HCT116 (cell line): ENCODE results near the gene MCEE. TPM values are rescaled to one million over a fixed set of nuclear protein-coding genes. Genes with fewer than 3 reads are reported as not detected.

Source experiments
- ATAC-seq: fragments of 200-7000 bp; cut with Tn5 transposase; 2 replicates; pipeline ENCODE4 v1.9.1; 2020; ENCODE audit warnings: mild to moderate bottlenecking, moderate library complexity
- BruUV-seq: library from RNA; stranded (reverse); fragments of 400-500 nt; replicated peaks from 2 replicates; lab custom pipeline; 2021; lab: Mats Ljungman, UMichigan
- CTCF ChIA-PET: fragments of 300-600 bp; sonication (Branson Sonifier 250); formaldehyde crosslinking; loops from one replicate; lab custom pipeline; 2021; ENCODE audit warnings: antibody characterized with exemption; lab: Charles Lee
- POLR2A ChIA-PET: fragments of 300-600, 350-600 bp; sonication (Branson Sonifier 250); formaldehyde crosslinking; loops from one replicate; lab custom pipeline; 2021; ENCODE audit warnings: antibody characterized with exemption; lab: Charles Lee
- RAD21 ChIA-PET, 2 experiments: fragments of 300-600 bp; sonication (Branson Sonifier 250); formaldehyde crosslinking; loops; one replicate each; lab custom pipeline; 2023; ENCODE audit warnings: low total read pairs in 2 of 2; ENCODE audit not compliant: uncharacterized antibody in 2 of 2, unreplicated experiment in 2 of 2, low non-redundant PET in 1 of 2; lab: Charles Lee
- DNase-seq: peaks from one replicate; pipeline ENCODE4 v3.0.0-alpha.2; 2010; ENCODE audit warnings: low read depth, low spot score
- H2AFZ ChIP-seq: fragments of 200-600 bp; shearing (Covaris generic), sonication (generic); 2 replicates; pipeline ENCODE4 v1.6.1; 2017; ENCODE audit warnings: low read depth, mixed run types, mixed read lengths, antibody characterized with exemption, low read length; ENCODE audit not compliant: poor library complexity, severe bottlenecking
- H3K27ac ChIP-seq: 2 replicates; pipeline ENCODE4 v1.5.1; 2012; ENCODE audit warnings: low read depth, low read length
- H3K27me3 ChIP-seq: fragments of 200-600 bp; sonication (generic); 2 replicates; pipeline ENCODE4 v1.6.1; 2016; ENCODE audit warnings: mixed run types, low read length, mixed read lengths; ENCODE audit not compliant: insufficient read depth
- H3K36me3 ChIP-seq, 2 experiments: fragments of 200-500 bp in 1 of 2; fragments of 200-600 bp in 1 of 2; sonication (Bioruptor generic) in 1 of 2; sonication (generic) in 1 of 2; 2 replicates each; pipeline versions ENCODE4 v1.5.1 to v1.6.1; 2014 to 2016; ENCODE audit warnings: low read length in 2 of 2, inconsistent platforms in 1 of 2, mixed read lengths in 1 of 2, mixed run types in 1 of 2; ENCODE audit not compliant: insufficient read depth in 2 of 2, control insufficient read depth in 1 of 2
- H3K4me1 ChIP-seq, 2 experiments: fragments of 200-600 bp in 1 of 2; sonication (generic) in 1 of 2; 2 replicates each; pipeline versions ENCODE4 v1.5.1 to v1.6.1; 2012 to 2017; ENCODE audit warnings: low read length in 2 of 2, inconsistent platforms in 1 of 2, mild to moderate bottlenecking in 1 of 2, mixed read lengths in 1 of 2, mixed run types in 1 of 2, moderate library complexity in 1 of 2; ENCODE audit not compliant: insufficient read depth in 2 of 2, control insufficient read depth in 1 of 2
- H3K4me2 ChIP-seq: fragments of 200-600 bp; sonication (generic); 2 replicates; pipeline ENCODE4 v1.6.1; 2017; ENCODE audit warnings: mixed run types, low read length, mixed read lengths
- H3K4me3 ChIP-seq, 2 experiments: fragments of 200-600 bp in 1 of 2; sonication (generic) in 1 of 2; replicated peaks in 1 of 2; 2 replicates each; pipeline ENCODE4 v1.5.1; 2011 to 2016; ENCODE audit warnings: low read length in 2 of 2, control low read depth in 1 of 2, low read depth in 1 of 2, mild to moderate bottlenecking in 1 of 2, mixed read lengths in 1 of 2, mixed run types in 1 of 2
- H3K79me2 ChIP-seq: fragments of 200-600 bp; sonication (generic); 2 replicates; pipeline ENCODE4 v1.6.1; 2017; ENCODE audit warnings: mild to moderate bottlenecking, mixed run types, low read length, moderate library complexity, mixed read lengths; ENCODE audit not compliant: insufficient read depth
- H3K9ac ChIP-seq: fragments of 200-600 bp; sonication (generic); 2 replicates; pipeline ENCODE4 v1.6.1; 2016; ENCODE audit warnings: low read length, mixed read lengths
- H3K9me2 ChIP-seq: fragments of 200-600 bp; sonication (generic), shearing (Covaris generic); 2 replicates; pipeline ENCODE4 v1.6.1; 2017; ENCODE audit warnings: mixed run types, mild to moderate bottlenecking, moderate library complexity; ENCODE audit not compliant: insufficient read depth
- H3K9me3 ChIP-seq, 2 experiments: fragments of 200-500 bp in 1 of 2; fragments of 200-600 bp in 1 of 2; sonication (Bioruptor generic) in 1 of 2; sonication (generic) in 1 of 2; 2 replicates each; pipeline ENCODE4 v1.6.1; 2014 to 2017; ENCODE audit warnings: low read length in 2 of 2, mixed read lengths in 2 of 2, inconsistent platforms in 1 of 2, low read depth in 1 of 2, mild to moderate bottlenecking in 1 of 2, mixed run types in 1 of 2, moderate library complexity in 1 of 2; ENCODE audit not compliant: control insufficient read depth in 1 of 2, insufficient read depth in 1 of 2
- H4K20me1 ChIP-seq: fragments of 200-600 bp; sonication (generic), shearing (Covaris generic); 2 replicates; pipeline ENCODE4 v1.6.1; 2017; ENCODE audit warnings: mixed run types, mild to moderate bottlenecking, moderate library complexity; ENCODE audit not compliant: insufficient read depth
- ELF1 ChIP-seq: IDR thresholded peaks from 2 replicates; pipeline ENCODE4 v1.6.1; 2012; ENCODE audit warnings: low read depth, borderline replicate concordance
- EZH2phosphoT487 ChIP-seq: fragments of 200-600 bp; IDR thresholded peaks from 2 replicates; pipeline ENCODE4 v1.6.1; 2018; ENCODE audit warnings: antibody characterized with exemption, borderline replicate concordance
- SP1 ChIP-seq: IDR thresholded peaks from 2 replicates; pipeline ENCODE4 v1.6.1; 2012; ENCODE audit warnings: low read depth
- ZFX ChIP-seq: fragments of 450-650 bp; IDR thresholded peaks from 2 replicates; pipeline ENCODE4 v1.6.1; 2017
- intact Hi-C: fragments of 100-400 bp; cut with micrococcal nuclease; formaldehyde crosslinking; loops from 2 replicates; pipeline ENCODE4 v1.10.0; 2022
- total RNA-seq: library from RNA; stranded (reverse); gene quantifications from one replicate; pipeline ENCODE4 v1.2.1, GENCODE V29; 2021; ENCODE audit not compliant: unreplicated experiment
- TF ChIP-seq, protein P1 (sequence below): IDR thresholded peaks from 2 replicates; pipeline ENCODE4 v1.6.1; 2011; ENCODE audit warnings: mild to moderate bottlenecking, low read length, moderate library complexity; ENCODE audit not compliant: insufficient replicate concordance; ENCODE audit errors: extremely low read depth

The MCEE gene
- total RNA-seq, 1 experiment from 2014 or later: 9.0 TPM

DNA sequence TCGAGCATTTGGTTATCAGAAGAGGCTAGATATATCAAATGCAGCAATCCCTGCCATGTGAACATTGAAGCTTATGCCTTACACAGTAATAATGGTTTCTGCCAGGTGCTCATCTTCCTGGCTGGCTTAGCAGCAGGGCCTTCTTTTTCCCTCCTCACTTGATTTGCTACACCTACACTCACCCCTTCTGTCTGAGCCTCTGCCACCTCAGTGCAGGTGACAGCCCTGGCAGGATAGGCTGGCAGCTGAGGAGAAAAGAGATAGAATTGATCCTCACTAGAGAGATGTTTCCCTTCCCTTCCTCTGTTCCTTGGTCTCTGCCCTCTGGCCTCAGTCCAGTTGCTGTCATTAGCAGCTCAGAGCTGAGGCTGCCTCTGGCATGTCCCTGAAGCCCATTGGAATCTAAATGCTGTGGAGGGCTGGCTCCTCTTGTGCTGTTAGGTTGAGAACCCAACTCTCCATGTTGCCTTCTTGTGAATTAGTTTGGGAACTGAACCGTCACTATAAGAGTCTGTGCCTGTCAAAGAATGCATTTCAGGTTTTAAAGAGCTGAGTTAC lies 18.6 kb upstream of the MCEE start:
- no peaks in the 10 kb centered on the region for H3K79me2 ChIP-seq
- H3K27ac ChIP-seq: no peak overlapping the region
- no peak overlapping the region for H3K9ac ChIP-seq
- intact Hi-C loops: no loop called here
- no peak overlapping the region for H2AFZ ChIP-seq
- H3K4me1 ChIP-seq: no peaks in the 10 kb centered on the region
- no peaks in the 10 kb centered on the region for H3K9me2 ChIP-seq
- H3K27me3 ChIP-seq: no peaks in the 10 kb centered on the region
- RAD21 ChIA-PET: no interaction called here
- no peak for ATAC-seq
- TF ChIP-seq ZFX: no peak
- no peak for TF ChIP-seq EZH2phosphoT487
- H3K4me2 ChIP-seq: no peak overlapping the region
- no peak overlapping the region for H3K4me3 ChIP-seq
- H3K9me3 ChIP-seq: no peaks in the 10 kb centered on the region
- no TSS peak for BruUV-seq
- DNase-seq: no peak
- CTCF ChIA-PET: no interaction called here
- no peaks in the 10 kb centered on the region for H4K20me1 ChIP-seq
- H3K36me3 ChIP-seq: peaks cover 48 to 49% of the 10 kb centered on the region in 2 experiments
- POLR2A ChIA-PET: no interaction called here

GRCh38 chr2:71143782-71144181 lies 13.8 kb upstream of the MCEE start:
- no peak overlapping the region for H3K4me2 ChIP-seq
- H3K4me1 ChIP-seq: no peaks in the 10 kb centered on the region
- no peak overlapping the region for H3K27ac ChIP-seq
- H4K20me1 ChIP-seq: no peaks in the 10 kb centered on the region
- RAD21 ChIA-PET: no interaction called here
- DNase-seq (no peak), ATAC-seq (no peak)
- no peak overlapping the region for H3K9ac ChIP-seq
- TF ChIP-seq, protein P1, sequence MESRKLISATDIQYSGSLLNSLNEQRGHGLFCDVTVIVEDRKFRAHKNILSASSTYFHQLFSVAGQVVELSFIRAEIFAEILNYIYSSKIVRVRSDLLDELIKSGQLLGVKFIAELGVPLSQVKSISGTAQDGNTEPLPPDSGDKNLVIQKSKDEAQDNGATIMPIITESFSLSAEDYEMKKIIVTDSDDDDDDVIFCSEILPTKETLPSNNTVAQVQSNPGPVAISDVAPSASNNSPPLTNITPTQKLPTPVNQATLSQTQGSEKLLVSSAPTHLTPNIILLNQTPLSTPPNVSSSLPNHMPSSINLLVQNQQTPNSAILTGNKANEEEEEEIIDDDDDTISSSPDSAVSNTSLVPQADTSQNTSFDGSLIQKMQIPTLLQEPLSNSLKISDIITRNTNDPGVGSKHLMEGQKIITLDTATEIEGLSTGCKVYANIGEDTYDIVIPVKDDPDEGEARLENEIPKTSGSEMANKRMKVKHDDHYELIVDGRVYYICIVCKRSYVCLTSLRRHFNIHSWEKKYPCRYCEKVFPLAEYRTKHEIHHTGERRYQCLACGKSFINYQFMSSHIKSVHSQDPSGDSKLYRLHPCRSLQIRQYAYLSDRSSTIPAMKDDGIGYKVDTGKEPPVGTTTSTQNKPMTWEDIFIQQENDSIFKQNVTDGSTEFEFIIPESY: no peak
- no peak for TF ChIP-seq SP1
- TF ChIP-seq ELF1: no peak
- no peak overlapping the region for H2AFZ ChIP-seq
- peaks cover 62 to 77% of the 10 kb centered on the region in 2 experiments for H3K36me3 ChIP-seq
- no peaks in the 10 kb centered on the region for H3K9me2 ChIP-seq
- no peaks in the 10 kb centered on the region for H3K9me3 ChIP-seq
- intact Hi-C loops: no loop called here
- POLR2A ChIA-PET: no interaction called here
- H3K4me3 ChIP-seq: no peak overlapping the region
- peaks cover 4% of the 10 kb centered on the region for H3K79me2 ChIP-seq
- no peaks in the 10 kb centered on the region for H3K27me3 ChIP-seq
- CTCF ChIA-PET: interaction anchor here (0.9 to 1.0 kb wide), 2 partner anchors 11 to 43 kb away, joined by 3 read pairs; no protein-coding TSS in a partner anchor
- no TSS peak for BruUV-seq
